B cell (primary cell): ENCODE measurements around the gene CENPP. TPM values are rescaled to one million over a fixed set of nuclear protein-coding genes. Genes with fewer than 3 reads are reported as not detected.
A peak's percentile ranks its signal among the peaks of the same experiment; 100 is the strongest.

ENCODE experiments used
- ATAC-seq: fragments of 200-7000 bp; cut with Tn5 transposase; one replicate; pipeline ENCODE4 v1.10.0; 2021; ENCODE audit warnings: low read depth, mild to moderate bottlenecking, moderate number of reproducible peaks, moderate library complexity
- CTCF ChIA-PET: fragments of 350-600 bp; sonication (Branson Sonifier 250); formaldehyde crosslinking; loops from one replicate; lab custom pipeline; 2021; ENCODE audit warnings: antibody characterized with exemption, inconsistent platforms; lab: Charles Lee
- POLR2A ChIA-PET: fragments of 350-600 bp; sonication (Branson Sonifier 250); formaldehyde crosslinking; loops from one replicate; lab custom pipeline; 2021; ENCODE audit warnings: antibody characterized with exemption; lab: Charles Lee
- DNase-seq: peaks from one replicate; pipeline ENCODE4 v3.0.0; 2013
- H2AFZ ChIP-seq: 2 replicates; pipeline ENCODE4 v1.6.1; 2012; ENCODE audit warnings: mild to moderate bottlenecking, low read depth, low read length; ENCODE audit not compliant: insufficient read depth, poor library complexity, severe bottlenecking
- H3K27ac ChIP-seq, 2 donors: 1 replicate in 1 of 2; 2 replicates in 1 of 2; pipeline ENCODE4 v1.5.1; 2012 to 2013; ENCODE audit warnings: low read length in 2 of 2, mild to moderate bottlenecking in 2 of 2, moderate library complexity in 1 of 2
- H3K27me3 ChIP-seq, 4 experiments: fragments of 200-600 bp in 1 of 4; sonication (generic) in 1 of 4; replicated peaks in 1 of 4; 1 replicate in 2 of 4; 2 replicates in 2 of 4; pipeline versions ENCODE4 v1.6.1 to v1.7.0; 2013 to 2016; ENCODE audit warnings: low read length in 3 of 4, mild to moderate bottlenecking in 2 of 4, mixed read lengths in 1 of 4, moderate library complexity in 1 of 4; ENCODE audit not compliant: insufficient read depth in 4 of 4, control insufficient read depth in 3 of 4; ENCODE audit errors: control extremely low read depth in 1 of 4
- H3K36me3 ChIP-seq, 2 experiments: replicated peaks in 1 of 2; 1 replicate in 1 of 2; 2 replicates in 1 of 2; pipeline versions ENCODE4 v1.6.1 to v1.7.1; 2013; ENCODE audit warnings: low read length in 1 of 2; ENCODE audit not compliant: insufficient read depth in 2 of 2, control insufficient read depth in 1 of 2; ENCODE audit errors: control extremely low read depth in 1 of 2, extremely low read depth in 1 of 2
- H3K4me1 ChIP-seq, 2 donors: fragments of 200-600 bp in 1 of 2; sonication (generic) in 1 of 2; 1 replicate in 1 of 2; 2 replicates in 1 of 2; pipeline versions ENCODE4 v1.5.1 to v1.6.1; 2013 to 2017; ENCODE audit warnings: low read length in 2 of 2; ENCODE audit not compliant: control insufficient read depth in 2 of 2, insufficient read depth in 2 of 2
- H3K4me2 ChIP-seq: replicated peaks from 2 replicates; pipeline ENCODE3; 2012; ENCODE audit warnings: mild to moderate bottlenecking, low read depth, low read length; ENCODE audit not compliant: poor library complexity, severe bottlenecking
- H3K4me3 ChIP-seq, 5 experiments: fragments of 200-600 bp in 1 of 5; sonication (generic) in 1 of 5; 1 replicate in 3 of 5; 2 replicates in 2 of 5; pipeline versions ENCODE4 v1.5.1 to v1.7.0; 2011 to 2016; ENCODE audit warnings: low read length in 4 of 5, mild to moderate bottlenecking in 4 of 5, low read depth in 2 of 5, control low read depth in 1 of 5, moderate library complexity in 1 of 5; ENCODE audit not compliant: insufficient read depth in 1 of 5; ENCODE audit errors: control extremely low read depth in 1 of 5, extremely low read depth in 1 of 5
- H3K79me2 ChIP-seq: fragments of 200-600 bp; sonication (generic); one replicate; pipeline ENCODE4 v1.6.0; 2016; ENCODE audit warnings: low read length; ENCODE audit not compliant: control insufficient read depth, insufficient read depth
- H3K9ac ChIP-seq: fragments of 200-600 bp; sonication (generic); 2 replicates; pipeline ENCODE4 v1.6.1; 2017; ENCODE audit warnings: mild to moderate bottlenecking, low read length, moderate library complexity
- H3K9me3 ChIP-seq, 3 donors: one replicate each; pipeline versions ENCODE4 v1.6.1 to v1.7.1; 2013; ENCODE audit warnings: low read length in 2 of 3; ENCODE audit not compliant: control insufficient read depth in 2 of 3, insufficient read depth in 1 of 3; ENCODE audit errors: control extremely low read depth in 1 of 3
- H4K20me1 ChIP-seq: 2 replicates; pipeline ENCODE4 v1.6.0; 2012; ENCODE audit warnings: mild to moderate bottlenecking, low read length; ENCODE audit not compliant: insufficient read depth, control insufficient read depth, poor library complexity, severe bottlenecking
- H3K27ac Mint-ChIP-seq: one replicate; pipeline ENCODE4 v1.8.0; 2021; ENCODE audit warnings: mixed read lengths
- H3K27me3 Mint-ChIP-seq: one replicate; pipeline ENCODE4 v1.8.0; 2021; ENCODE audit warnings: mixed read lengths
- H3K4me1 Mint-ChIP-seq: one replicate; pipeline ENCODE4 v1.8.0; 2021; ENCODE audit warnings: mixed read lengths
- H3K4me3 Mint-ChIP-seq: one replicate; pipeline ENCODE4 v1.8.0; 2021; ENCODE audit warnings: mixed read lengths
- H3K9me3 Mint-ChIP-seq: one replicate; pipeline ENCODE4 v1.8.0; 2022; ENCODE audit warnings: mixed read lengths; ENCODE audit not compliant: insufficient read depth
- EZH2 ChIP-seq: IDR thresholded peaks from 2 replicates; pipeline ENCODE4 v1.6.1; 2012; ENCODE audit warnings: borderline replicate concordance, low read depth, mild to moderate bottlenecking, moderate library complexity, low read length; ENCODE audit not compliant: insufficient read depth, poor library complexity, severe bottlenecking
- WGBS: methylation state at CpG from one replicate; pipeline ENCODE4 v1.1.5; 2013; ENCODE audit warnings: missing lambda C conversion rate; ENCODE audit not compliant: insufficient coverage; 5-methylcytosine and 5-hydroxymethylcytosine counted together
- intact Hi-C: fragments of 100-400 bp; cut with micrococcal nuclease; formaldehyde crosslinking; loops from one replicate; pipeline ENCODE4 v1.10.0; 2022
- polyA plus RNA-seq: library from polyadenylated mRNA; depleted of rRNA; stranded (reverse); fragments of >200 nt; gene quantifications from 2 replicates; pipeline ENCODE4 v1.2.3, GENCODE V29; 2012
- total RNA-seq, 2 donors: library from RNA; stranded (reverse); fragments of 120-200 nt in 1 of 2; gene quantifications; 1 replicate in 1 of 2; 2 replicates in 1 of 2; pipeline versions ENCODE4 v1.2.3 to v1.2.4, GENCODE V29; 2013 to 2022
- TF ChIP-seq, protein P1 (sequence below): fragments of 200-600 bp; IDR thresholded peaks from one replicate; pipeline ENCODE4 v1.8.0; 2022; ENCODE audit warnings: antibody characterized with exemption, mild to moderate bottlenecking

Gene CENPP
- total and polyA plus RNA-seq, 2 donors (not counting 1 experiment from before 2014, with no cell fraction given) = 1.4 to 6.2 TPM

DNA sequence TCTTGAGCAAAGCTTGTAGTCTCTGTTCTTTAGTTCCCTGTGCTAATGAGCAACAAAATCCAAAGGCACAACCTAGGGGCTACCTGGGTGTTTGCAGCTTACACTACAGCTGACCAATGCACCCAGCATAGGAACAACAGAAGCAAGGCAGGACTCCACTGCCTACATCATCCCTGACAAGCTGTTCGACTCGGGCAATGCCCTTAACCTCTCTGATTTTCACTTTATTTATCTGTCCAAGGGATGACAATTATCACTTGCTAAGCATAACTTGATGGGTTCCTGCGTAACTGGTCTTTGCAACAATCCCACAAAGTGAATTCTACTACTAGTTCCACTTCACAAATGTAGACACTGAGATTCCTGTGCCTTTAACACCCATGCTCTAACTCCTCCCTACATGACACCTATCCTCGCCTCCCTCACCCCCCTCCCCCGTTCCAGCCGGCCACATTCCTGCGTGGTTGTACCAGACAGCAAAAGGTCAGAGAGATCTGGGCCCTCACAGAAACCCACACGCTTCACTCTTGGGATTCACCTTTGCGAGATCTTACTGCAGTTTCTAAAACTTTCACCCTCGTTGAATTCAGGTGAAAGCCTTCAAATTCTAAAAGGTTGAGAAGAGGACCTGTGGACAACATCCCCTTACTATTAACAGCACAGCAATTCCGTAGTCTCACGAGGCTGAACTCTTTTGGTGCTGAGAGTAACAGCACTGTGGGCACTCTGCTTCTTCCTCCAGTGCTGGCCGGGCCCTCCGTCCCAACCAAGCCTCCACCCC lies 343.2 kb downstream of the CENPP start:
- Histone ChIP-seq H3K27me3 (no peaks in the 10 kb centered on the region), H3K9ac (peak overlapping the region; percentile 99), H3K4me3 (peak overlapping the region; percentile 64 to 100 (median 98)), H3K4me1 (peaks cover 17 to 27% of the 10 kb centered on the region in 2 donors), H4K20me1 (peaks cover 9% of the 10 kb centered on the region), H3K36me3 (peaks cover 0 to 8% of the 10 kb centered on the region in 2 experiments), H3K9me3 (no peaks in the 10 kb centered on the region), H2AFZ (peak overlapping the region; percentile 89), H3K4me2 (peak overlapping the region; percentile 97), H3K27ac (peak overlapping the region; percentile 29 to 99), H3K79me2 (peaks cover 71% of the 10 kb centered on the region)
- Mint-ChIP-seq H3K27ac (peak overlapping the region; percentile 70), H3K4me1 (peaks cover 33% of the 10 kb centered on the region), H3K9me3 (no peaks in the 10 kb centered on the region), H3K4me3 (peak overlapping the region; percentile 97), H3K27me3 (no peaks in the 10 kb centered on the region)
- no peak for TF ChIP-seq EZH2
- TF ChIP-seq, protein P1, sequence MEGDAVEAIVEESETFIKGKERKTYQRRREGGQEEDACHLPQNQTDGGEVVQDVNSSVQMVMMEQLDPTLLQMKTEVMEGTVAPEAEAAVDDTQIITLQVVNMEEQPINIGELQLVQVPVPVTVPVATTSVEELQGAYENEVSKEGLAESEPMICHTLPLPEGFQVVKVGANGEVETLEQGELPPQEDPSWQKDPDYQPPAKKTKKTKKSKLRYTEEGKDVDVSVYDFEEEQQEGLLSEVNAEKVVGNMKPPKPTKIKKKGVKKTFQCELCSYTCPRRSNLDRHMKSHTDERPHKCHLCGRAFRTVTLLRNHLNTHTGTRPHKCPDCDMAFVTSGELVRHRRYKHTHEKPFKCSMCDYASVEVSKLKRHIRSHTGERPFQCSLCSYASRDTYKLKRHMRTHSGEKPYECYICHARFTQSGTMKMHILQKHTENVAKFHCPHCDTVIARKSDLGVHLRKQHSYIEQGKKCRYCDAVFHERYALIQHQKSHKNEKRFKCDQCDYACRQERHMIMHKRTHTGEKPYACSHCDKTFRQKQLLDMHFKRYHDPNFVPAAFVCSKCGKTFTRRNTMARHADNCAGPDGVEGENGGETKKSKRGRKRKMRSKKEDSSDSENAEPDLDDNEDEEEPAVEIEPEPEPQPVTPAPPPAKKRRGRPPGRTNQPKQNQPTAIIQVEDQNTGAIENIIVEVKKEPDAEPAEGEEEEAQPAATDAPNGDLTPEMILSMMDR = no peak
- POLR2A ChIA-PET = no interaction called here
- DNase-seq (peak; percentile 17), ATAC-seq (no peak)
- 25% methylated on average over 14 of the region's 14 CpGs for whole genome bisulfite sequencing
- CTCF ChIA-PET = interaction anchor here (0.6 kb wide), 1 partner anchor 16 kb away, joined by 5 read pairs; no protein-coding TSS in a partner anchor
- intact Hi-C loops = no loop called here

DNA sequence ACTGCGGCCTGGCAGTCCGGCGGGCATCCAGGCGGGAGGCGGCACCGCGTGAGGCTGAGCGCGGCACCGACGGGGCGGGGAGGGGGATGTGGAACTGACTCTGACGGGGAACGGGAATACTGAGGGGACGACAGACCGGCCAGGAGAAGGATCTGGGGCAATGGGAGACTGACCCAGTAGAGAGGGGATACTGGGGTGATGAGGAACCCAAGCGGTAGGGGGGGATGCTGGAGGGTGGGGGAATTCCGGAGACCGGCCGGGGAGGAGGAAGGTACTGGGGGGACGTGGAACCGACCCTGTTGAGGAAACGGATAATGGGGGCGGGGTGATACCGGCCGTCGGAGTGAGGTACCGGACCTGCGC lies 343.8 kb downstream of the CENPP start:
- H3K4me1 Mint-ChIP-seq = peaks cover 33% of the 10 kb centered on the region
- H2AFZ ChIP-seq = peak overlapping the region; percentile 89
- POLR2A ChIA-PET = interaction anchor here (1.4 to 1.7 kb wide), 3 partner anchors 95 to 344 kb away, joined by 6 to 13 read pairs (median 8); partner anchors contain the start of genes BICD2, CENPP and NOL8

More for the DNA sequence above, 343.8 kb downstream of the CENPP start:
- peak overlapping the region; percentile 97 for H3K4me3 Mint-ChIP-seq
- Histone ChIP-seq H3K9ac (peak overlapping the region; percentile 99), H3K27me3 (no peaks in the 10 kb centered on the region), H4K20me1 (peaks cover 4% of the 10 kb centered on the region), H3K4me2 (peak overlapping the region; percentile 97), H3K9me3 (no peaks in the 10 kb centered on the region), H3K4me1 (peaks cover 17 to 27% of the 10 kb centered on the region in 2 donors), H3K36me3 (peaks cover 0 to 8% of the 10 kb centered on the region in 2 experiments), H3K27ac (peak overlapping the region; percentile 67 to 99), H3K79me2 (peaks cover 65% of the 10 kb centered on the region), H3K4me3 (peak overlapping the region; percentile 64 to 100 (median 98))
- TF ChIP-seq, protein P1 = no peak
- TF ChIP-seq EZH2 = no peak
- DNase-seq (no peak), ATAC-seq (no peak)
- CTCF ChIA-PET = interaction anchor here (0.7 to 2.4 kb wide), 7 partner anchors 48 to 344 kb away, joined by 3 to 13 read pairs (median 10); partner anchors contain the start of genes BICD2, CENPP and NOL8
- H3K27me3 Mint-ChIP-seq = no peaks in the 10 kb centered on the region
- no peaks in the 10 kb centered on the region for H3K9me3 Mint-ChIP-seq
- under 1% methylated on average over 25 of the region's 29 CpGs for WGBS
- intact Hi-C loops = no loop called here
- peak overlapping the region; percentile 70 for H3K27ac Mint-ChIP-seq
